ENCODE data around the gene ZNF687. TPM values are rescaled to one million over a fixed set of nuclear protein-coding genes. Genes with fewer than 3 reads are reported as not detected.
A peak's percentile ranks its signal among the peaks of the same experiment; 100 is the strongest.

Gene ZNF687
- total RNA-seq, 2 experiments from 2014 or later: 35.5 to 37.0 TPM

DNA sequence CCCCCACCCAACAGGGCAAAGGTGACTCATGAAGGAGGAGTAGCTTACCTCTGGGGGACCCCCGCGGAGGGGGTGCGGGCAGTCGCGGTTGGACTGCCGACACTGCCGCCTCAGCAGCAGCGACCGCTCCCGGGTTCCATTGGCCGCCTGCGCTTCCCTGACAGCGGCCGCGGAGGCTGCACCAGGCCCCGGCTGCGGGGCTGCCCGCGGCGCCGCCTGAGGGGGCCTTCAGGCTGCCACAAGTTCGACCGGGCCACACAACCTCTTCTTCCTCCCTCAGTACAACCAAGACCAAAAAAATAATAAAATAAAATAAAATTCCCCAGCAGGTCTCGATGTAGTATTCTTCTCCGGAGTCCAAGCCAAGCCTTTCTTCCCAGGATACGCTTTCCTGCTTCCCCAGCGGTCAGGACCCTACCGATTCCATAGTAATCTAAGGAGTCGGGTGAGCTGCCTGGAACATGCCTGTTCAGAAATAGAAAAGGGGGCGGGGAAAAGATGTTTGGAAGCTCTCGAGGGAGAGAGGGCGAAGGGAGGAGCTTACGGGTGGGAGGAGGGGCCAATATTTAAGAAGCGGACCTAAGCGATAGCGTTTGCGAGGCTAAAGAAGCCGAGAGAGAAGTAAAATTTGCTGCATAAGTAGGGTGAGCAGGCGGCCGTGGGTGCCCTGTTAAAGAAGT lies 45.3 kb downstream of the ZNF687 start, which contains the start of gene PI4KB:
Gene PI4KB (minus strand): TSS at position 194 of the 680 bp plus-strand sequence. CDS start 10,935 bp downstream, outside the sequence.
- POLR2A ChIA-PET: interaction anchor here (0.9 to 2.7 kb wide), 13 partner anchors 9 to 138 kb away, joined by 3 to 13 read pairs (median 5); partner anchors contain the start of genes PSMB4, PSMD4, RFX5 and VPS72
- peak; percentile 87 for DNase-seq
- Mint-ChIP-seq H3K36me3 (peaks cover 14% of the 10 kb centered on the region), H3K27ac (peak within 1 kb of the TSS; percentile 97), H3K4me1 (peaks cover 28% of the 10 kb centered on the region), H3K4me3 (peak within 1 kb of the TSS; percentile 99), H3K9me3 (no peaks in the 10 kb centered on the region), H3K27me3 (no peaks in the 10 kb centered on the region)
- ATAC-seq (ENCODE audit: low read depth): peak; percentile 91

DNA sequence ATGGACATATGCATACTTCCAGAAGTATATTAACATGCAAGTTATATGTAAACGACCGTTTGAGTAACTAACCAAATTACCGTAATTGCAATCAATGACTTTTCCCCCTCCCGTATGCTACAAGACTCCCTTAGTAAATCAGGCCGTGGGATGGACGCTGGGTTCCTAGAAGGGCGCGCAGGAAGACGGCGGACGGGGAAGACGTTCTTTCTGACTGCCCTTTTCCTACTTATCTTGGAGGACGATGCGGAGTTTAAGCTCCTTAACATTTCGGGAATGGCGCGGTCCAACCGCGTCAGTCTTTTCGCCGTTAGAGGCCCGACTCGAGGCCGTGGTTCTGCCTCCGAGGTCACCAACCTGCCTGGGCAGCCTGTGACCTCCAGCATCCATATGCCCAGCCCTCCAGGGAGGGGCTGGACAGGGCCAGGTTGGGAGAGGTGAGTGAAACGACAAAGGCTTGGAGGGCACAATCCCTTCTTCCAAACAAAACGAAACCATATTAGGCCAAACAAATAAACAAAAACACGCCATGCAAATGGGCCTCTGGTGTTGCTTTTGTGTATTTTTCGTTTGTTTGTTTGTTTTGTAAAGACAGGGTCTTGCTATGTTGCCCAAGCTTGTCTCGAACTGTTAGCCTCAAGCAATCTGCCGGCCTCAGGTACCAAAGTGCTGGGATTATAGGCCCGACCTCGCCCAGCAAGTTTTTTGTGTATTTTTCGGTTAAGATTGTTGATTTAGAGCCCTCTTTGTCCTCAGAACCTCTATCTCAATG lies 46.0 kb downstream of the ZNF687 start:
- POLR2A ChIA-PET: interaction anchor here (0.6 to 2.7 kb wide), 12 partner anchors 10 to 138 kb away, joined by 3 to 13 read pairs (median 6); partner anchors contain the start of genes PSMB4, PSMD4, RFX5 and VPS72
- DNase-seq (peak; percentile 49), ATAC-seq (ENCODE audit: low read depth) (peak; percentile 17)
- H3K4me3 Mint-ChIP-seq: peak overlapping the region; percentile 99
- H3K36me3 Mint-ChIP-seq: peaks cover 10% of the 10 kb centered on the region
- H3K9me3 Mint-ChIP-seq: no peaks in the 10 kb centered on the region
- peak overlapping the region; percentile 97 for H3K27ac Mint-ChIP-seq
- H3K4me1 Mint-ChIP-seq: peaks cover 25% of the 10 kb centered on the region
- no peaks in the 10 kb centered on the region for H3K27me3 Mint-ChIP-seq

DNA sequence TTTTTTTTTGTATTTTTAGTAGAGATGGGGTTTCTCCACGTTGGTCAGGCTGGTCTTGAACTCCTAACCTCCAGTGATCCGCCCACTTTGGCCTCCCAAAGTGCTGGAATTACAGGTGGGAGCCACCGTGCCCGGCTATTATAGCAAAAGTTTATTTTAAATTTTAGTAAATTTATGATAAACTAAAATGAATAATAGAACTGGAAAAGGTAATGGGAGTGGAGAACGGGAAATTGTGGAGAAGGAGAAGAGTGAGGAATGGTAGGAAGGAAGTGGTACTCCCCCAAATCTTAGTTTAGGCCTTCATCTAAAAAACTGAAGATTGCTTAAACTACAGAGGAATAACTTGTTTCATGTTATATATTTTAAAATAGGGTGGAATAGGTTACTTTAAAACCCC lies 52.7 kb downstream of the ZNF687 start:
- H3K36me3 Mint-ChIP-seq: no peaks in the 10 kb centered on the region
- DNase-seq: no peak
- H3K4me3 Mint-ChIP-seq: no peak overlapping the region
- POLR2A ChIA-PET: no interaction called here
- no peak overlapping the region for H3K27ac Mint-ChIP-seq
- no peaks in the 10 kb centered on the region for H3K9me3 Mint-ChIP-seq
- peaks cover 2% of the 10 kb centered on the region for H3K4me1 Mint-ChIP-seq
- no peak for ATAC-seq (ENCODE audit: low read depth)
- H3K27me3 Mint-ChIP-seq: no peaks in the 10 kb centered on the region

- peaks cover 9% of the 10 kb centered on the region for H3K4me1 Mint-ChIP-seq
- POLR2A ChIA-PET: no interaction called here
- DNase-seq (no peak), ATAC-seq (ENCODE audit: low read depth) (no peak)
- no peak overlapping the region for H3K4me3 Mint-ChIP-seq
- H3K9me3 Mint-ChIP-seq: no peaks in the 10 kb centered on the region
- no peaks in the 10 kb centered on the region for H3K27me3 Mint-ChIP-seq
- H3K36me3 Mint-ChIP-seq: no peaks in the 10 kb centered on the region
- no peak overlapping the region for H3K27ac Mint-ChIP-seq
Observed at GRCh38 chr1:151336556-151336955, 54.5 kb downstream of the ZNF687 start.

DNA sequence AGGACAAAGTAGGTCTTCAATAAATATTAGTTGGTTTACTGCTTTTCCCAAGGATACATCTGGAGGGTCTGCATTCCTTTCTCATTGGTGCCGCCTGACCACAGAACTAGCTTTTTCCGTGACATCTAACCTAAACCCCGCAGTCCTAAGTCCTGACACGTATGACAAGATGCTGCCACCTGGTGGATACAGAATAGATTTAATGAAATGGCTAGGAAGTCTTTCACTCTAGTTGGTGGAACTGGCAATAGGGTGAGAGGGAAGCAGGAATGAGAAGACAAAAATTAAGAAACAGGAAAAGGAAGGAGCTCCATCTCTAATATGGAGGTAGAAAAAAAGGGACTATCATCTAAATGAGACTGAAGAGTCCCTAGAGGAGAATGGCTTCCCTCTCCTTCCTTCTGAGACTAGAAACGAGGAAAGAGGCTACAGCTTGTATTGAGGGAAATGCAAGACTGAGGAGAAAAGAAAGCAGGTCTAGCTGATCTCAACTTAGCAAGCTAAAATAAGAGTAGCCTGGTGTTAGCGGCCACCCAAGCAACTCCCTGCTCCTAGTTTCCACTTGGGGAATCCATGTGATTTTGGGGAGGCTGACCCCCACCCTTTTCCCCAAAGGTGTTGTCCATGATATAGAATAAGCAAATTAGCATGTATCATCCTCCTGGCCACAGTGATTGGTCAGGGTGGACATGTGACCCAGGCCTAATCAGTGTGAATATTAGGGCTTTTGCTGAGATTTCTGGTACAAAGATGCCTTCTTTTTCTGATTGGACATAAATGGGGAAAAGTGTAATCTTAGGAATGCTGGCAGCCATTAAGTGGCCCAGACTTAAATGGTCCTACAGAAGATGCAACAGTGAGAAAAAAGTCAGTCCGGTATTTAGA lies 59.0 kb downstream of the ZNF687 start:
- H3K27ac Mint-ChIP-seq: peak overlapping the region; percentile 9
- ATAC-seq (ENCODE audit: low read depth) (peak; percentile 78), DNase-seq (no peak)
- peaks cover 18% of the 10 kb centered on the region for H3K4me1 Mint-ChIP-seq
- H3K36me3 Mint-ChIP-seq: peaks cover 3% of the 10 kb centered on the region
- POLR2A ChIA-PET: interaction anchor here (0.9 to 1.7 kb wide), 6 partner anchors 11 to 60 kb away, joined by 3 to 8 read pairs (median 4); partner anchors contain the start of genes PI4KB and PSMB4
- H3K27me3 Mint-ChIP-seq: no peaks in the 10 kb centered on the region
- no peak overlapping the region for H3K4me3 Mint-ChIP-seq
- no peaks in the 10 kb centered on the region for H3K9me3 Mint-ChIP-seq

Other genes with a start within 250 kb of the ZNF687 start
- gene BNIPL, start 245.7 kb upstream of the ZNF687 start, total RNA-seq: 1 to 10 TPM; 2.8 to 4.1 TPM
- gene C1orf56, start 234.5 kb upstream of the ZNF687 start, total RNA-seq: 1 to 10 TPM; 1.9 TPM
- gene CDC42SE1, start 222.7 kb upstream of the ZNF687 start, total RNA-seq: 100 to 1,000 TPM; 282 to 294 TPM
- gene MLLT11, start 221.9 kb upstream of the ZNF687 start, total RNA-seq: 1 to 10 TPM; 5.4 to 6.0 TPM
- 10 to 100 TPM; 32.9 to 34.0 TPM for gene GABPB2, start 211.5 kb upstream of the ZNF687 start, total RNA-seq
- gene SEMA6C, start 135.7 kb upstream of the ZNF687 start, total RNA-seq: 1 to 10 TPM; 4.2 to 6.0 TPM
- gene TNFAIP8L2, start 125.7 kb upstream of the ZNF687 start, total RNA-seq: 10 to 100 TPM; 21.2 to 23.7 TPM
- 1 to 10 TPM; 5.2 to 6.1 TPM for gene LYSMD1, start 116.4 kb upstream of the ZNF687 start, total RNA-seq
- gene SCNM1, start 116.2 kb upstream of the ZNF687 start, total RNA-seq: 10 to 100 TPM; 64.5 to 66.6 TPM
- 1 to 10 TPM; 1.2 to 4.1 TPM for gene TMOD4, start 106.3 kb upstream of the ZNF687 start, total RNA-seq
- 10 to 100 TPM; 67.4 to 86.9 TPM for gene VPS72, start 92.1 kb upstream of the ZNF687 start, total RNA-seq
- 10 to 100 TPM; 51.9 to 59.4 TPM for gene PIP5K1A, start 83.7 kb upstream of the ZNF687 start, total RNA-seq
- 100 to 1,000 TPM; 170 to 174 TPM for gene PSMD4, start 27.6 kb upstream of the ZNF687 start, total RNA-seq
- 10 to 100 TPM; 73.8 to 75.7 TPM for gene PI4KB, start 45.1 kb downstream of the ZNF687 start, total RNA-seq
- gene RFX5, start 65.0 kb downstream of the ZNF687 start, total RNA-seq: 10 to 100 TPM; 68.4 to 73.9 TPM
- gene SELENBP1, start 90.4 kb downstream of the ZNF687 start, total RNA-seq: not detected
- 100 to 1,000 TPM; 240 to 243 TPM for gene PSMB4, start 117.3 kb downstream of the ZNF687 start, total RNA-seq
- gene POGZ, start 177.2 kb downstream of the ZNF687 start, total RNA-seq: 100 to 1,000 TPM in 1 of 2 experiments, 10 to 100 TPM in 1; 94.8 to 104 TPM
- under 1 TPM; 0.33 to 0.40 TPM for gene CGN, start 229.1 kb downstream of the ZNF687 start, total RNA-seq